ENCODE data around the gene RBPMS2. TPM values are rescaled to one million over a fixed set of nuclear protein-coding genes. Genes with fewer than 3 reads are reported as not detected.

Gene RBPMS2
- total RNA-seq, 2 experiments from 2014 or later = not detected

DNA sequence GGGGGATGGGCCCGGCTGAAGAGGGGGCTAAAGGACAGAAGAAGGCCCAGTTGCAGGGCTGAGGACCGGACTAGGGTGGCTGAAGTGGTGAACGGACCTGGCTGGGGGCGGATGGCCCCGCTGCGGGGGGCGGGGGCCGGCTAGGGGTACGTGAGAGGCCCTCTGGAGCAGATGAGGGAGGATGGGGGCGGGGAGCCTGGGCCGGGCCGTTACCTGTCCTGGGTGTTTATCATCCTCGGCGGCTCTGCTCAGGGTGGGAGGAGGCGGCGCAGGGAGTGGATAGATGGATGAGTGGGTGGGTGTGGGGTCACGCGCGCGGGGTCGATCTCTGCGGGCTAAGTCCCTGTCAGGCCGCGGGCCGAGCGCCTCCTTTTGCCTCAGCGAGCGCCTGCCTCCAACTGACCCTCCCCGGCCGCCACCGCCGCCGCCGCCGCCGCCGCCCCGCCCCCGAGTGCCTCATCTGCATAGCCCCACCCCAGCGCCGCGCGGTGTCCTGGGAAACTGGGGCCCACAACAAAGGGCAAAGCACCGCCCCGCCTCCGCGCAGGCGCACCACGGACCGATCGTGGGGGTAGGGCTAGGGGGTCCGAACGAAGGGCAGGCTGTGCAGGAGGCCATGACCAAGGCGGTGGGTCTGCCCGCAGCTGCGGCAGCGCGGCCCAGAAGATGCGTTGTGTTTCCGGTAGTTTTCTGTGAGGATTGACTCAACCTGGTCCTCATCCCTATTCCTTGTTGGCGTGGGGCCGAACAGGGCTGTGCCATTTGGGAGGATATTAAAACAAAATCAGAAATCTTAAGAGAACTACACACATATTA, 72.4 kb downstream of the RBPMS2 start:
- CTCF ChIA-PET = interaction anchor here (0.7 kb wide), 1 partner anchor 134 kb away, joined by 3 read pairs; no protein-coding TSS in a partner anchor

DNA sequence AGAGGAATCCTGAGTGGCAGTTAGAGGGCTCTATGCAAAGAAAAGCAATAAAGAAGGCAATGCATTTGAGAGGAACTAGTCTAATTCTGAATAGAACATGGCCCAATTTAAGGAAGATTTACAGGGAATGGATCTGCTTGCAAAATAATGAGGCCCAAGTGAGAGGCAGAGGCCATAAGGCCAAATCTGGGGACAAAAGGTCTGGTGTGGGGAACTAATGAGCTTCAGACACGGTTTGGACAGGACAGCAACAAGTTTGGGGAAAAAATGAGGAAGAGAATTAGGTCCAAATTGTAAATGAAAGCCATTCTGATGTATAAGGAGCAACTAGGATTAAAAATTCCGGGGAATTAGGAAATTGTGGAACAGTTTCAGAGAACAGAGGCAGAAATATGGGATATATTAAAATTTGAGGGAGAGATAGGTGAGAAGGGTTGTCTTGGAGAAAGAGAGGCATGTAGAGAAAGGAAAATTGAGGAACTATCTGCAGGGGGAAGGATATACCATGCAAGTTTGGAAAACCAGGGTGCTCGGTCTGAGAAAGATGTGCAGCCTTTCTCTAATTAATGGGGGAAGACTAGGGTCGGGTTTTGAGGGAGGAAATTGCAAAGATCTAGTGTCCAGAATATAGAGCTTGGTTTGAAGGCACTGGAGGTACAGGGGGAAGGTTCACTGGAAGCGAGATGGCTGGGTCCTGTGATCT, 73.8 kb downstream of the RBPMS2 start:
- CTCF ChIA-PET = interaction anchor here (0.7 to 1.9 kb wide), 3 partner anchors 10 to 136 kb away, joined by 3 to 6 read pairs (median 5); no protein-coding TSS in a partner anchor
- no peak for DNase-seq
- Mint-ChIP-seq H3K36me3 (ENCODE audit: low read depth) (peaks cover 13% of the 10 kb centered on the region), H3K9me3 (no peaks in the 10 kb centered on the region), H3K4me1 (peaks cover 60% of the 10 kb centered on the region), H3K4me3 (peak overlapping the region; percentile 84), H3K27me3 (no peaks in the 10 kb centered on the region), H3K27ac (peak overlapping the region; percentile 64)
- POLR2A ChIA-PET = interaction anchor here (0.7 to 1.3 kb wide), 3 partner anchors 192 to 1218 kb away, joined by 3 to 4 read pairs (median 4); no protein-coding TSS in a partner anchor

More for the DNA sequence above, 72.4 kb downstream of the RBPMS2 start:
- Mint-ChIP-seq H3K9me3 (no peaks in the 10 kb centered on the region), H3K27me3 (no peaks in the 10 kb centered on the region), H3K4me1 (peaks cover 52% of the 10 kb centered on the region), H3K36me3 (ENCODE audit: low read depth) (peaks cover 13% of the 10 kb centered on the region), H3K27ac (peak overlapping the region; percentile 66), H3K4me3 (peak overlapping the region; percentile 84)
- peak; percentile 96 for DNase-seq
- POLR2A ChIA-PET = interaction anchor here (1.3 kb wide), 1 partner anchor 13 kb away, joined by 5 read pairs; no protein-coding TSS in a partner anchor

DNA sequence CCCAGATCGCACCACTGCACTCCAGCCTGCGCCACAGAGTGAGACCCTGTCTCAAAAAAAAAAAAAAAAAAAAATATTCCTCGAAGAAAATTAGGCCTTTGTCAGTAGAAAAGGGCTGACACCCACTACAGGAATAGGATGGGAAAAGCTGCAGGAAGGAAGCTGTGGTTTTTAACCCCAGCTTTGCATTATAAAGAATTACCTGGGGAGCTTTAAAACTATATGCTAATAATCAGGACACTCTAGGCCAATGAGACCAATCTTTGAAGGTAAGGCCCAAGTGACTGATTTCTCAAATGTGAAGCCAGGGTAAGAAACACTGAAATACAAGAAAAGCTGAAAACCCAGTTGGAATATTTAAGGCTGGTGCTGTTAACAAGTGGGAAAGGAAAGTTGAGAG, 74.3 kb downstream of the RBPMS2 start:
- no peak for DNase-seq
- peak overlapping the region; percentile 84 for H3K4me3 Mint-ChIP-seq
- H3K4me1 Mint-ChIP-seq = peaks cover 60% of the 10 kb centered on the region
- H3K9me3 Mint-ChIP-seq = no peaks in the 10 kb centered on the region
- H3K27me3 Mint-ChIP-seq = no peaks in the 10 kb centered on the region
- H3K27ac Mint-ChIP-seq = peak overlapping the region; percentile 3
- ChIA-PET POLR2A (interaction anchor here (0.7 to 1.3 kb wide), 4 partner anchors 192 to 1218 kb away, joined by 3 to 4 read pairs (median 4); no protein-coding TSS in a partner anchor), CTCF (interaction anchor here (0.7 to 1.9 kb wide), 3 partner anchors 10 to 137 kb away, joined by 3 to 6 read pairs (median 5); no protein-coding TSS in a partner anchor)
- peaks cover 13% of the 10 kb centered on the region for H3K36me3 Mint-ChIP-seq (ENCODE audit: low read depth)

DNA sequence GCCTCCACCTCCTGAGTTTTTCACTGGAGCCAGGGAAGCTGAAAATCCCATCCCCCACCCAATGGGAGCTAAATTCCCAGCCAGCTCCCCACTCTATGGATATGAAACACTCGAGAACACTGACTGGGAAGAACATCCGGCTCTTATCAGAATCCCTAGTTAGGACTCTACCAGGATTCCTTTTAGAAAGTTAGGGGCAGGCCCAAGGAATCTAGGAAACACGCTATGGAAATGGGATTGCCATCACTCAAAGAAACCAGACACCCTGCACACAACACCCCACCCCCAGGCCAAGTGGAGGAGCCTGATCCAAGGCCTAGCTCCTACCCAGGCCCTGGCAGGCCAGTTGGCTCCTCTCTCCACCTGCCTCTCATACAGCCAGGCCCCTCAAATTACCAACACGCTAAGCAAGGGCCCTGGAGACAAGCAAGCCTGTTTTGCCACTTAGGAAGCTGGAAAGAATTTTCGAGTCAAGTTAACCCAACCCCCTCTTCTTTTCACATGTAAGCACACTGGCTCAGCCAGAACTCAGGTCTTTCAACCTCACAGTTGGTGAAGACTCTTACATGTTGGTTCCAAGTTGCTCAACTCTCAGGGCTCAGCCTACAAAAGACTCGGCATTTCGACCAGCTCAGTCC, 75.5 kb downstream of the RBPMS2 start:
- POLR2A ChIA-PET = no interaction called here
- H3K27ac Mint-ChIP-seq = no peak overlapping the region
- H3K36me3 Mint-ChIP-seq (ENCODE audit: low read depth) = peaks cover 18% of the 10 kb centered on the region

DNA sequence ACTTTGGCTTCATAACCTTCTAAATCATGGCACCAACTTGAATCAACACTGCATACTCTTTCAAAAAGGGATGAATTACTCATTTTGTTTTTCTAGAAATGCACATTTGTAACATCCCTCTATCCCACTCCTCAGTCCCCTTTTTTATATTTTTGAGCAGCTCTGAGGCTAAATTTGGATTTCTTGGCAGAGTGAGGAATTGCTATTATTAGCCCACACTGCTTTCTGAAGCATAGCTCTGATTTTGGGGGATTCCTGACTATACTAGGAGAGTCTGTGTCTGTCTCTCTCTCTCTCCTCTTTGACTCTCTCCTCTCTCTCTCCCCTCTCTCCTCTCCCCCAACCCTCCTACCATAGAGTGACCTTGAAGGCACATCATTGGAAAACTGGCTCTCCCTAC, 76.6 kb downstream of the RBPMS2 start:
- no peak for DNase-seq
- Mint-ChIP-seq H3K9me3 (no peaks in the 10 kb centered on the region), H3K36me3 (ENCODE audit: low read depth) (peaks cover 18% of the 10 kb centered on the region), H3K4me3 (no peak overlapping the region), H3K4me1 (peaks cover 64% of the 10 kb centered on the region), H3K27me3 (no peaks in the 10 kb centered on the region), H3K27ac (no peak overlapping the region)
- ChIA-PET CTCF (interaction anchor here (2.0 to 2.5 kb wide), 2 partner anchors 12 to 29 kb away, joined by 10 to 17 read pairs; no protein-coding TSS in a partner anchor), POLR2A (no interaction called here)

More for the DNA sequence above, 75.5 kb downstream of the RBPMS2 start:
- no peak for DNase-seq
- Mint-ChIP-seq H3K4me1 (peaks cover 65% of the 10 kb centered on the region), H3K27me3 (no peaks in the 10 kb centered on the region), H3K9me3 (no peaks in the 10 kb centered on the region), H3K4me3 (no peak overlapping the region)
- CTCF ChIA-PET = interaction anchor here (1.2 to 1.9 kb wide), 2 partner anchors 9 to 240 kb away, joined by 3 to 5 read pairs; no protein-coding TSS in a partner anchor

DNA sequence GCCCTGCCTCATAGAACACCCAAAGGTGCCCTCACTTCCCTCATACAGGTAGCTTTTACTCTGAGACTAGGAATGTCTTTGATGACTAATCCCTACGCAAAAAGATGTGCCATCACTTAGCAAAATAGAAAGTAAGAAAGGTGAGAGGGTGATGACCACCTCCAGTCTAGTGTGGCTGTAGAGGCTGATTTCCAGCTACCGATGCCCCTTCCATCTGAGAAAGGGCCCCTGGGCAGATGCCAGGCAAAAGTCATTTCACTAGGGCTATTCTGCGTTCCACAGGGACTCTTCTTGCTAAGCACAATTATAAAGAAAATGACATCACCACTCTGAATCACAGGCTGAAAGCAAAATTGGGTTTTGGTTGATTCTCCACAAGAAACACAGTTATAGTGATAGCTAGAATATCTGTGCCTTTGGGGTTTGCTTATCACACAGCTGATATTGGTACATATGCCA, 77.4 kb downstream of the RBPMS2 start:
- no peak overlapping the region for H3K4me3 Mint-ChIP-seq
- POLR2A ChIA-PET = no interaction called here
- CTCF ChIA-PET = interaction anchor here (1.0 to 2.5 kb wide), 4 partner anchors 11 to 46 kb away, joined by 3 to 17 read pairs (median 6); no protein-coding TSS in a partner anchor

DNA sequence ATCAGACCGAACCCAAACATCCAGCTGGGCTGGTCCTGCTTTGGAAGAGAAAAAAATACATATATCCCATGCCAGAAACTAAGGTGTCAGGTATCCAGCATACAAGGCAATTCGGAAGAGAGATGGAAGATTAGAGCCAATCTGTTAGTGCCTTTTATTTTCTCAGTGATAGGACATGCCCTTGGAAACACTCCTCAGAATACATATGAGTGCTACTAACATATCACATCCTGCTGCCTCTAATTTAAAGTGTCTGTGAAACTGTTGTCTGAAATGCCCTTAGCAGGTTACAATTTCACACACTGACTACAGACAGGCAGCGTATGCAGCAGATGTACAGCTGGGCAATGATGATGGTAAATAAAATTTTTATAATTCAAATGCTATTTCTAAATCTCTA, 78.9 kb downstream of the RBPMS2 start:
- CTCF ChIA-PET = interaction anchor here (0.6 to 2.5 kb wide), 2 partner anchors 10 to 31 kb away, joined by 3 to 17 read pairs; no protein-coding TSS in a partner anchor
- DNase-seq = no peak

More for the DNA sequence above, 77.4 kb downstream of the RBPMS2 start:
- Mint-ChIP-seq H3K27ac (peak overlapping the region; percentile 8), H3K4me1 (peaks cover 57% of the 10 kb centered on the region), H3K27me3 (no peaks in the 10 kb centered on the region), H3K9me3 (no peaks in the 10 kb centered on the region), H3K36me3 (ENCODE audit: low read depth) (peaks cover 18% of the 10 kb centered on the region)
- no peak for DNase-seq

DNA sequence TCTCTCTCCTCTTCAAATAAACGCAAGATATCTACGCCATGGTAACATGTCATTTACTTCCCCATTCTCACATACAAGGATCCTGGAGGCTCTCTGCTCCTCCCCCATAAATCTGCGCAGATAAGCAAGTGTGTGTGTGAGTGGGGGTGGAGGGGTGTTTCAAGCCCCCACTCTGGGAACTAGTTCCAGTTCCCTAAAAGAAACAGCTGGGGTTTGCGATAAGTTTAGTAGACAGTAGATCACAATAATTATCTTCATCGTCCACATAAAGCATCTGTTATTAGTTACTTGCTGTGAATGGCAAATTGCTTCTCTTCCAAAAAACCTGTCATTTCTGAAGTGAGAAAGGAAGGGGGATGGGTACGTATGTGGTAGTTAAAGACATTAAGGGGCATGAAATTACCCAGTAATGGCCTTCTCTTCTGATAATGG, 79.8 kb downstream of the RBPMS2 start:
- peaks cover 12% of the 10 kb centered on the region for H3K36me3 Mint-ChIP-seq (ENCODE audit: low read depth)
- H3K4me3 Mint-ChIP-seq = no peak overlapping the region
- ChIA-PET CTCF (interaction anchor here (1.2 to 1.3 kb wide), 2 partner anchors 9 to 32 kb away, joined by 5 to 7 read pairs; no protein-coding TSS in a partner anchor), POLR2A (interaction anchor here (1.5 kb wide), 1 partner anchor 19 kb away, joined by 3 read pairs; no protein-coding TSS in a partner anchor)
- H3K27ac Mint-ChIP-seq = no peak overlapping the region
- DNase-seq = no peak
- peaks cover 40% of the 10 kb centered on the region for H3K4me1 Mint-ChIP-seq
- H3K9me3 Mint-ChIP-seq = no peaks in the 10 kb centered on the region
- H3K27me3 Mint-ChIP-seq = no peaks in the 10 kb centered on the region

More for the DNA sequence above, 78.9 kb downstream of the RBPMS2 start:
- Mint-ChIP-seq H3K4me3 (no peak overlapping the region), H3K27ac (no peak overlapping the region), H3K4me1 (peaks cover 49% of the 10 kb centered on the region), H3K36me3 (ENCODE audit: low read depth) (peaks cover 13% of the 10 kb centered on the region), H3K27me3 (no peaks in the 10 kb centered on the region), H3K9me3 (no peaks in the 10 kb centered on the region)
- POLR2A ChIA-PET = interaction anchor here (1.5 kb wide), 1 partner anchor 18 kb away, joined by 3 read pairs; no protein-coding TSS in a partner anchor

DNA sequence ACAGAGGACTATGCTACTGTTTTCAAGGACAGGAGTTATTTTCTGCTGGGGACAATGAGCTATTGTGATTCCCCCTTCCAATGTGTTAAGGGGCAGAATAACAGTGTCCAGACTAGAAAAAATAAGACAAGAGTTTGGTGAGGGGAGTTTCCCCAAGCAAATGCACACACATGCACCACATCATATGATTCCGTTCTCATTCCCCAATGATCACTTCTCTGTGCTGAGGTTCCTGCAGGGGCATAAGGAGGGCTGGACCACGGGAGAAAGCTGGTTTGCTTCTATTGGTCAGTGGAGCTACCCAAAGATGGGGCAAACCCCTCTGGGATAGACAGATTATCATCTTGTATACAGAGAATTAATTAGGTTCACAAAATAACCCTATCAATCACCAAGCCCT, 80.6 kb downstream of the RBPMS2 start:
- Mint-ChIP-seq H3K27me3 (no peaks in the 10 kb centered on the region), H3K4me3 (no peak overlapping the region), H3K27ac (no peak overlapping the region), H3K4me1 (peaks cover 32% of the 10 kb centered on the region), H3K36me3 (ENCODE audit: low read depth) (peaks cover 10% of the 10 kb centered on the region), H3K9me3 (no peaks in the 10 kb centered on the region)
- DNase-seq = no peak
- ChIA-PET CTCF (interaction anchor here (1.2 to 1.3 kb wide), 2 partner anchors 8 to 33 kb away, joined by 5 to 7 read pairs; no protein-coding TSS in a partner anchor), POLR2A (no interaction called here)

DNA sequence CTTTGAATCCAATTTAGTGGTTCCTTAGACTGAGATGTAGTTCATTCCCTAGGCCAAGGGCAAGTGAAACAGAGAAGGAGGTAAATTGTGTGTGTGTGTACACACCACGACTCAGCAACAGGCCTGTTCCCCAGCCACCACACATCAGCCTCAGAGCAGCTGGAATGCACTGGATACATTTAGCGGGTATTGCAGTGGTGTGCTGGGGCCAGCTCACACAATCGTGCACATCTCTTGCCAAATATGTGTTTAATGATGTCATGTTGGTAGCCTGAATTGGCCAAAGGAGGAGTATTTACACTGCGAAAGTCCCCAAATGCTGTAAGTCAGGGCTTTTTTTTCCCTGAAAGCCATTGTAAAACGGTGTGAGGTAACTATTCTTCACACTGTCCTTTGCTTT, 82.3 kb downstream of the RBPMS2 start:
- CTCF ChIA-PET = interaction anchor here (0.7 kb wide), 1 partner anchor 13 kb away, joined by 4 read pairs; no protein-coding TSS in a partner anchor
- Mint-ChIP-seq H3K9me3 (no peaks in the 10 kb centered on the region), H3K4me1 (peaks cover 15% of the 10 kb centered on the region), H3K4me3 (no peak overlapping the region), H3K36me3 (ENCODE audit: low read depth) (peaks cover 17% of the 10 kb centered on the region), H3K27me3 (no peaks in the 10 kb centered on the region), H3K27ac (no peak overlapping the region)
- POLR2A ChIA-PET = no interaction called here
- no peak for DNase-seq

DNA sequence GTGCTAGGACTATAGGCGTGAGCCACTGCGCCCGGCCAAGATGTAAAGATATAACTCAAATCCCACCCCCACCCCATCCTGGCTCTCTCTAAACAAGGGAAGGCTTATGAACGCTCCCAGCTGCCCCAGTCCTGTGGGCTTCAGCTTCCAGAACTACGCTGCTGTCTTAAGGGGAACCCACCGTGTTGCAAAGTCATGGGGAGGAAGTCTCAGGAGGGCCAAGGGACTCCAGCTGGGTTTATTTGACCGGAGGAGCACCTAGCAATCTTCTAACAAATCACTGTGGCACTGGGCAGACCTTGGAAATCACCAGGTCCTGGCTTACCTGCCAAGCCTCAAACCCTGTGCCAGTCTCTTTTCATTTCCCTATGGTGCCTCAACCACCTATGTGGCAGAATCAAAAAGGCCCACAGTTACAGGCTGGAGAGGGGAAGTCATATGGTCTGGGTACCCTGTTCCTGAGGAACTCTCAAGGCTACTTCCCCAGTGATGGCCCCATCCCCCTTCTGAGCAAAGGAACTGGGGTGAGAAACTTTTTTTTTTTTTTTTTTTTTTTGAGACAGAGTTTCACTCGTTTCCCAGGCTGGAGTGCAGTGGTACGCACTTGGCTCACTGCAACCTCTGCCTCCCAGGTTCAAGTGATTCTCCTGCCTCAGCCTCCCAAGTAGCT, 83.4 kb downstream of the RBPMS2 start:
- H3K9me3 Mint-ChIP-seq = no peaks in the 10 kb centered on the region
- POLR2A ChIA-PET = interaction anchor here (0.7 kb wide), 1 partner anchor 56 kb away, joined by 4 read pairs; no protein-coding TSS in a partner anchor
- H3K4me3 Mint-ChIP-seq = no peak overlapping the region
- no peak for DNase-seq
- H3K4me1 Mint-ChIP-seq = peaks cover 7% of the 10 kb centered on the region
- no peak overlapping the region for H3K27ac Mint-ChIP-seq
- H3K27me3 Mint-ChIP-seq = no peaks in the 10 kb centered on the region
- peaks cover 27% of the 10 kb centered on the region for H3K36me3 Mint-ChIP-seq (ENCODE audit: low read depth)
- CTCF ChIA-PET = interaction anchor here (1.9 to 3.5 kb wide), 3 partner anchors 9 to 38 kb away, joined by 5 to 18 read pairs (median 5); no protein-coding TSS in a partner anchor
